H1 (cell line): ENCODE measurements around the gene ATP6V1G3. TPM values are rescaled to one million over a fixed set of nuclear protein-coding genes. Genes with fewer than 3 reads are reported as not detected.

Source experiments
- CTCF ChIA-PET: fragments of 300-600 bp; sonication (Branson Sonifier 250); formaldehyde crosslinking; loops from one replicate; lab custom pipeline; 2021; ENCODE audit not compliant: partially characterized antibody; lab: Charles Lee
- POLR2A ChIA-PET: fragments of 300-600 bp; sonication (Branson Sonifier 250); formaldehyde crosslinking; loops from one replicate; lab custom pipeline; 2021; ENCODE audit warnings: inconsistent platforms; ENCODE audit not compliant: partially characterized antibody; lab: Charles Lee
- DNase-seq, 2 experiments: peaks; one replicate each; pipeline versions ENCODE4 v3.0.0 to v3.0.0-alpha.2; 2010 to 2022; ENCODE audit warnings: low spot score in 2 of 2, low read depth in 1 of 2, mixed read lengths in 1 of 2
- FAIRE-seq: peaks from 2 replicates; lab custom pipeline; 2011; peaks lifted over from hg19 to GRCh38; lab: Jason Lieb, UNC
- H2AFZ ChIP-seq: 2 replicates; pipeline ENCODE4 v1.8.1; 2012; ENCODE audit warnings: low read length, inconsistent platforms
- H2AK5ac ChIP-seq: 2 replicates; pipeline ENCODE4 v1.6.1; 2013; ENCODE audit warnings: low read depth, low read length
- H2BK120ac ChIP-seq: replicated peaks from 2 replicates; pipeline ENCODE3; 2013; ENCODE audit warnings: low read depth, low read length, inconsistent platforms
- H2BK12ac ChIP-seq: 2 replicates; pipeline ENCODE4 v1.6.1; 2013; ENCODE audit warnings: low read depth, low read length
- H2BK15ac ChIP-seq: 2 replicates; pipeline ENCODE4 v1.6.1; 2013; ENCODE audit warnings: low read length
- H2BK20ac ChIP-seq: 2 replicates; pipeline ENCODE4 v1.6.1; 2013; ENCODE audit warnings: low read length
- H2BK5ac ChIP-seq: 2 replicates; pipeline ENCODE4 v1.6.1; 2013; ENCODE audit warnings: low read depth, low read length
- H3K14ac ChIP-seq: 2 replicates; pipeline ENCODE4 v1.6.1; 2013; ENCODE audit warnings: inconsistent platforms; ENCODE audit not compliant: insufficient read length
- H3K18ac ChIP-seq: 2 replicates; pipeline ENCODE4 v1.6.1; 2013; ENCODE audit warnings: low read length; ENCODE audit errors: extremely low read depth
- H3K23ac ChIP-seq: 2 replicates; pipeline ENCODE4 v1.6.1; 2013; ENCODE audit warnings: inconsistent platforms; ENCODE audit not compliant: insufficient read length
- H3K23me2 ChIP-seq: 2 replicates; pipeline ENCODE4 v1.6.1; 2013; ENCODE audit warnings: low read depth, low read length
- H3K27ac ChIP-seq: 2 replicates; pipeline ENCODE4 v1.6.1; 2011; ENCODE audit warnings: low read depth, low read length, inconsistent platforms
- H3K27me3 ChIP-seq, 4 experiments: replicated peaks in 1 of 4; 1 replicate in 1 of 4; 2 replicates in 3 of 4; pipeline versions ENCODE4 v1.6.1 to v1.8.1; 2011 to 2013; ENCODE audit warnings: low read length in 3 of 4, mild to moderate bottlenecking in 3 of 4, inconsistent platforms in 2 of 4, mixed read lengths in 2 of 4, moderate library complexity in 1 of 4; ENCODE audit not compliant: control insufficient read depth in 3 of 4, insufficient read depth in 3 of 4; ENCODE audit errors: extremely low read depth in 1 of 4
- H3K36me3 ChIP-seq, 4 experiments: 2 replicates each; pipeline versions ENCODE4 v1.6.1 to v1.8.1; 2011 to 2013; ENCODE audit warnings: mild to moderate bottlenecking in 4 of 4, low read length in 3 of 4, moderate library complexity in 2 of 4, control low read depth in 1 of 4, inconsistent platforms in 1 of 4; ENCODE audit not compliant: insufficient read depth in 4 of 4, control insufficient read depth in 2 of 4
- H3K4ac ChIP-seq: replicated peaks from 2 replicates; pipeline ENCODE3; 2013; ENCODE audit warnings: low read length, low read depth, mixed read lengths, inconsistent platforms; ENCODE audit not compliant: insufficient read length
- H3K4me1 ChIP-seq, 4 experiments: replicated peaks in 1 of 4; 1 replicate in 1 of 4; 2 replicates in 3 of 4; pipeline versions ENCODE4 v1.6.1 to v1.8.1; 2011 to 2013; ENCODE audit warnings: low read length in 3 of 4, inconsistent platforms in 2 of 4, mixed read lengths in 1 of 4; ENCODE audit not compliant: insufficient read depth in 4 of 4, control insufficient read depth in 3 of 4
- H3K4me2 ChIP-seq, 2 experiments: 2 replicates each; pipeline versions ENCODE4 v1.6.1 to v1.8.1; 2011 to 2013; ENCODE audit warnings: low read depth in 2 of 2, low read length in 2 of 2, control low read depth in 1 of 2, inconsistent platforms in 1 of 2, mild to moderate bottlenecking in 1 of 2; ENCODE audit not compliant: insufficient read depth in 1 of 2
- H3K4me3 ChIP-seq, 4 experiments: fragments of 200-600, 300-600 bp in 1 of 4; sonication (generic), shearing (Covaris generic), sonication (Bioruptor Twin) in 1 of 4; 2 replicates each; pipeline versions ENCODE4 v1.5.1 to v1.8.1; 2011 to 2016; ENCODE audit warnings: low read length in 4 of 4, low read depth in 3 of 4, control low read depth in 2 of 4, inconsistent platforms in 2 of 4, mild to moderate bottlenecking in 2 of 4, mixed read lengths in 1 of 4, moderate library complexity in 1 of 4; ENCODE audit not compliant: insufficient read depth in 2 of 4; ENCODE audit errors: extremely low read depth in 1 of 4
- H3K56ac ChIP-seq: replicated peaks from 2 replicates; pipeline ENCODE3; 2013; ENCODE audit warnings: low read depth, mild to moderate bottlenecking, mixed read lengths, low read length, inconsistent platforms; ENCODE audit not compliant: insufficient read length
- H3K79me1 ChIP-seq: 2 replicates; pipeline ENCODE4 v1.6.1; 2013; ENCODE audit warnings: low read depth, low read length, control low read depth
- H3K79me2 ChIP-seq, 2 experiments: 2 replicates each; pipeline versions ENCODE4 v1.6.1 to v1.8.1; 2012 to 2013; ENCODE audit warnings: low read length in 2 of 2, mild to moderate bottlenecking in 2 of 2, inconsistent platforms in 1 of 2; ENCODE audit not compliant: insufficient read depth in 2 of 2, control insufficient read depth in 1 of 2
- H3K9ac ChIP-seq, 4 experiments: replicated peaks in 1 of 4; 1 replicate in 1 of 4; 2 replicates in 3 of 4; pipeline versions ENCODE4 v1.6.1 to v1.8.1; 2011 to 2013; ENCODE audit warnings: low read depth in 3 of 4, low read length in 3 of 4, control low read depth in 2 of 4, mild to moderate bottlenecking in 2 of 4, moderate library complexity in 2 of 4, inconsistent platforms in 1 of 4; ENCODE audit errors: extremely low read depth in 1 of 4
- H3K9me3 ChIP-seq, 2 experiments: 2 replicates each; pipeline versions ENCODE4 v1.6.1 to v1.8.1; 2012 to 2013; ENCODE audit warnings: mild to moderate bottlenecking in 2 of 2, moderate library complexity in 2 of 2, control low read depth in 1 of 2, inconsistent platforms in 1 of 2, low read depth in 1 of 2, low read length in 1 of 2, mixed read lengths in 1 of 2; ENCODE audit not compliant: insufficient read depth in 2 of 2
- H4K20me1 ChIP-seq, 2 experiments: replicated peaks in 1 of 2; 2 replicates each; pipeline versions ENCODE3 to v1.8.1; 2011 to 2013; ENCODE audit warnings: inconsistent platforms in 2 of 2, low read length in 2 of 2, mild to moderate bottlenecking in 1 of 2; ENCODE audit not compliant: insufficient read depth in 2 of 2, control insufficient read depth in 1 of 2
- H4K5ac ChIP-seq: 2 replicates; pipeline ENCODE4 v1.6.1; 2013; ENCODE audit warnings: low read length, low read depth, mixed read lengths, inconsistent platforms; ENCODE audit not compliant: insufficient read length
- H4K8ac ChIP-seq: 2 replicates; pipeline ENCODE4 v1.8.0; 2013; ENCODE audit warnings: mild to moderate bottlenecking, moderate library complexity, low read length, inconsistent platforms; ENCODE audit not compliant: insufficient read depth; ENCODE audit errors: extremely low read depth
- H4K91ac ChIP-seq: replicated peaks from 2 replicates; pipeline ENCODE3; 2013; ENCODE audit warnings: low read length, mixed read lengths, inconsistent platforms; ENCODE audit not compliant: insufficient read length
- ATF3 ChIP-seq: IDR thresholded peaks from 2 replicates; pipeline ENCODE4 v1.6.1; 2011; ENCODE audit warnings: low read depth, mild to moderate bottlenecking, low read length; ENCODE audit not compliant: insufficient read depth
- CBX5 ChIP-seq: fragments of 300-800, 300-1000 bp; sonication (generic); IDR thresholded peaks from 2 replicates; pipeline ENCODE4 v1.7.1; 2016; ENCODE audit warnings: antibody characterized with exemption, low read length, low read depth
- E2F6 ChIP-seq: IDR thresholded peaks from 2 replicates; pipeline ENCODE4 v1.6.1; 2012; ENCODE audit warnings: inconsistent platforms
- EGR1 ChIP-seq: IDR thresholded peaks from 2 replicates; pipeline ENCODE4 v1.6.1; 2011; ENCODE audit warnings: low read depth, low read length, borderline replicate concordance
- EP300 ChIP-seq, 2 experiments: IDR thresholded peaks; 1 replicate in 1 of 2; 2 replicates in 1 of 2; pipeline ENCODE4 v1.6.1; 2011 to 2012; ENCODE audit warnings: low read depth in 2 of 2, low read length in 2 of 2, mild to moderate bottlenecking in 2 of 2, borderline replicate concordance in 1 of 2, inconsistent platforms in 1 of 2, moderate library complexity in 1 of 2
- EZH2 ChIP-seq: fragments of 200-600 bp; sonication (generic); IDR thresholded peaks from 2 replicates; pipeline ENCODE4 v1.7.1; 2012; ENCODE audit warnings: low read depth, mild to moderate bottlenecking, moderate library complexity, low read length, inconsistent platforms; ENCODE audit not compliant: severe bottlenecking
- HDAC2 ChIP-seq, 2 experiments: fragments of 300-600 bp in 1 of 2; sonication (generic) in 1 of 2; IDR thresholded peaks; 2 replicates each; pipeline ENCODE4 v1.6.1; 2011 to 2012; ENCODE audit warnings: low read depth in 2 of 2, low read length in 2 of 2, mild to moderate bottlenecking in 2 of 2, moderate library complexity in 2 of 2, borderline replicate concordance in 1 of 2, inconsistent platforms in 1 of 2
- PHF8 ChIP-seq: fragments of 200-600 bp; sonication (generic); conservative IDR thresholded peaks from 2 replicates; pipeline ENCODE4 v1.7.1; 2012; ENCODE audit warnings: low read depth, mild to moderate bottlenecking, inconsistent platforms, low read length, moderate library complexity
- POLR2A ChIP-seq, 2 experiments: IDR thresholded peaks; 1 replicate in 1 of 2; 2 replicates in 1 of 2; pipeline ENCODE4 v1.6.1; 2011; ENCODE audit warnings: low read depth in 2 of 2, low read length in 2 of 2, mild to moderate bottlenecking in 2 of 2; ENCODE audit errors: control extremely low read depth in 1 of 2
- RAD21 ChIP-seq, 2 experiments: IDR thresholded peaks in 1 of 2; conservative IDR thresholded peaks in 1 of 2; 2 replicates each; pipeline ENCODE4 v1.6.1; 2011; ENCODE audit warnings: low read depth in 2 of 2, low read length in 2 of 2, improper control_type of control experiment in 1 of 2, inconsistent platforms in 1 of 2, mild to moderate bottlenecking in 1 of 2, moderate library complexity in 1 of 2
- SP4 ChIP-seq: IDR thresholded peaks from 2 replicates; pipeline ENCODE4 v1.6.1; 2012; ENCODE audit warnings: low read length, inconsistent platforms
- SUZ12 ChIP-seq: fragments of 200-600 bp; sonication (generic); IDR thresholded peaks from 2 replicates; pipeline ENCODE4 v1.6.1; 2012; ENCODE audit warnings: mild to moderate bottlenecking, inconsistent platforms, low read length, moderate library complexity, mixed read lengths
- polyA plus RNA-seq, 7 experiments: library from polyadenylated mRNA; depleted of rRNA in 3 of 7; stranded (reverse) in 5 of 7; unstranded in 2 of 7; fragments of >200 nt in 5 of 7; fragments of 200-250 nt in 2 of 7; gene quantifications; 1 replicate in 5 of 7; 2 replicates in 1 of 7; 4 replicates in 1 of 7; pipeline versions ENCODE4 v1.2.1 to v1.2.3, GENCODE V29; 2011 to 2013; ENCODE audit warnings: missing spikeins in 2 of 7, mixed read lengths in 2 of 7
- total RNA-seq: library from RNA; stranded (reverse); fragmentation: NEBNext Ultra II Directional; extraction: Animal tissue kit (Norgen Biotek cat#: 25700); gene quantifications from 2 replicates; pipeline ENCODE4 v1.2.1, GENCODE V29; 2021

The ATP6V1G3 gene
- total and polyA plus RNA-seq, 2 of the 8 experiments (the other 6 are each of a cell fraction or from before 2014, with no cell fraction given): not detected

GRCh38 chr1:198517623-198518199 lies 22.8 kb downstream of the ATP6V1G3 start:
- Histone ChIP-seq H4K20me1 (no peaks in the 10 kb centered on the region), H3K79me2 (no peaks in the 10 kb centered on the region), H4K5ac (no peak overlapping the region), H3K14ac (no peak overlapping the region), H3K79me1 (no peaks in the 10 kb centered on the region), H3K27me3 (no peaks in the 10 kb centered on the region), H2AFZ (no peak overlapping the region), H3K23ac (no peak overlapping the region), H2BK12ac (no peak overlapping the region), H3K4me1 (peaks cover 0 to 10% (median 1%) of the 10 kb centered on the region in 4 experiments; a peak in 3 of 7 replicates), H3K4me2 (no peak overlapping the region), H4K8ac (no peak overlapping the region), H3K4ac (no peak overlapping the region), H3K36me3 (no peaks in the 10 kb centered on the region), H2BK5ac (no peak overlapping the region), H3K9ac (no peak overlapping the region), H3K23me2 (no peaks in the 10 kb centered on the region), H2AK5ac (no peak overlapping the region), H3K4me3 (no peak overlapping the region), H4K91ac (no peak overlapping the region), H3K27ac (no peak overlapping the region), H2BK15ac (no peak overlapping the region), H3K18ac (no peak overlapping the region), H3K56ac (no peak overlapping the region), H2BK120ac (no peak overlapping the region), H2BK20ac (no peak overlapping the region), H3K9me3 (no peaks in the 10 kb centered on the region)
- FAIRE-seq (no peak), DNase-seq (no peak)
- ChIA-PET POLR2A (no interaction called here), CTCF (no interaction called here)
- TF ChIP-seq HDAC2 (IDR thresholded peaks at IDR 0.05; ENCODE audit: borderline replicate concordance in 1 of 2, low read depth in 2 of 2, low read length in 2 of 2): no peak
- no peak for TF ChIP-seq RAD21 (IDR thresholded peaks at IDR 0.05 in 1 of 2, conservative IDR thresholded peaks at IDR 0.05 in 1 of 2; ENCODE audit: low read depth in 2 of 2, low read length in 2 of 2)
- TF ChIP-seq CBX5: no peak
- no peak for TF ChIP-seq E2F6
- no peak for TF ChIP-seq SUZ12
- TF ChIP-seq PHF8: no peak
- TF ChIP-seq SP4: no peak
- TF ChIP-seq POLR2A (IDR thresholded peaks at IDR 0.05; ENCODE audit: control extremely low read depth in 1 of 2, low read depth in 2 of 2, low read length in 2 of 2): no peak
- TF ChIP-seq EZH2: no peak
- TF ChIP-seq EGR1: no peak
- TF ChIP-seq EP300 (IDR thresholded peaks at IDR 0.05; ENCODE audit: borderline replicate concordance in 1 of 2, low read depth in 2 of 2, low read length in 2 of 2): no peak
- TF ChIP-seq ATF3: no peak
